Osteocyte (in vitro differentiated cells): Measurements from ENCODE around the gene FGD4. TPM values are rescaled to one million over a fixed set of nuclear protein-coding genes. Genes with fewer than 3 reads are reported as not detected.

Experiments used
- DNase-seq: peaks from one replicate; pipeline ENCODE4 v3.0.0; 2021; ENCODE audit warnings: mixed read lengths; ENCODE audit not compliant: unreplicated experiment; ENCODE audit errors: extremely low spot score
- H3K27ac Mint-ChIP-seq: one replicate; pipeline ENCODE4 v1.8.0; 2021; ENCODE audit warnings: mild to moderate bottlenecking, mixed read lengths; ENCODE audit not compliant: unreplicated experiment
- H3K27me3 Mint-ChIP-seq: one replicate; pipeline ENCODE4 v1.8.0; 2021; ENCODE audit warnings: mixed read lengths; ENCODE audit not compliant: unreplicated experiment
- H3K36me3 Mint-ChIP-seq: one replicate; pipeline ENCODE4 v1.8.0; 2021; ENCODE audit warnings: mixed read lengths; ENCODE audit not compliant: unreplicated experiment
- H3K4me1 Mint-ChIP-seq: one replicate; pipeline ENCODE4 v1.8.0; 2021; ENCODE audit warnings: mixed read lengths; ENCODE audit not compliant: unreplicated experiment
- H3K4me3 Mint-ChIP-seq: one replicate; pipeline ENCODE4 v1.8.0; 2021; ENCODE audit warnings: mild to moderate bottlenecking, moderate library complexity, mixed read lengths; ENCODE audit not compliant: unreplicated experiment
- H3K9me3 Mint-ChIP-seq: one replicate; pipeline ENCODE4 v1.8.0; 2021; ENCODE audit warnings: mixed read lengths; ENCODE audit not compliant: unreplicated experiment
- CTCF ChIP-seq: fragments of 200-600 bp; sonication (generic); IDR thresholded peaks from 2 replicates; pipeline ENCODE4 v1.5.0; 2021; ENCODE audit warnings: antibody characterized with exemption, mild to moderate bottlenecking, moderate library complexity
- total RNA-seq: library from RNA; stranded (reverse); gene quantifications from 2 replicates; pipeline ENCODE4 v1.2.1, GENCODE V29; 2021

FGD4 gene
- total RNA-seq, 1 donor from 2014 or later = 8.0 TPM

- Mint-ChIP-seq H3K9me3 (no peaks in the 10 kb centered on the region), H3K27ac (no peak overlapping the region), H3K4me1 (peaks cover 24% of the 10 kb centered on the region), H3K27me3 (no peaks in the 10 kb centered on the region), H3K36me3 (no peaks in the 10 kb centered on the region), H3K4me3 (no peak overlapping the region)
- no peak for DNase-seq
- no peak for TF ChIP-seq CTCF
Observed at GRCh38 chr12:32451816-32452215, 52.5 kb downstream of the FGD4 start.

DNA sequence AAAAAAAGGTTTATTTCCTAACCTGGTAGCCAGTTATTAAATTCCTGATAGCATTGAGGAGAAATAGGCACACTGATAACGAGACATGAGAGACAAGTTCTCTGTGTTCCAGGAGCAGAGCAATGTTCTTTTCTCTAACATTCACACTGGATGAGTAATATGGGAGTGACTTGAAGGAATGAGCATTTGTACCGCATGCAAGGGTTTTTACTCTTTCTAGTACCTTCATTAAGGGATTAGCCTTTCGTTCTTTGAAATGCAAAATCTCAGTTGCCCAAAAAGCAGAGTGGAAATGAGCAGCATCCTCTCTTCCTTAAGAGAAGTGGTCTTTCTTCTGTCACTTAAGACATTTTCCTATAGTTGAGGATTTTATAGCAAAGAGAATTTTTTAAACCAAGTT lies 54.7 kb downstream of the FGD4 start:
- no peaks in the 10 kb centered on the region for H3K36me3 Mint-ChIP-seq
- H3K9me3 Mint-ChIP-seq = no peaks in the 10 kb centered on the region
- no peak overlapping the region for H3K27ac Mint-ChIP-seq
- no peak overlapping the region for H3K4me3 Mint-ChIP-seq
- no peak for TF ChIP-seq CTCF
- H3K27me3 Mint-ChIP-seq = no peaks in the 10 kb centered on the region
- H3K4me1 Mint-ChIP-seq = peaks cover 36% of the 10 kb centered on the region
- no peak for DNase-seq

DNA sequence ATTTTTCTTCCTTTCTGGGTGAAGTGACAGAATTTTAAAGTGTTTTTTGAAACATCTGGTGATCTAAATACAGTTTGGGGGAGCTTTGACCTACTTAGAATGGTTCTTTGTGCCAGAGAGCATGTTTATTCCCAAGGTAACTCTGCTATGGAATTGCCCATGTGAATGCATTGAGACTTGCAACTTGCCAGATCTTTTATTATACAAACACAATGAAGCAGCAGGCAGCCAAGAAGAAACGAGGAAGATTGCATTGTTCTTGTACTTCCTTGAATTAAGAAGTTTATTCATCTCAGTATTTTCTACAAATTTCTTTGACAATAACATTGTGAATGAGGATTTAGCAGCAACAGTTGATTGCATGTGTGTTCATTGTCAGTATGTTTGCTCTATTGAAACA lies 55.5 kb downstream of the FGD4 start:
- peaks cover 36% of the 10 kb centered on the region for H3K4me1 Mint-ChIP-seq
- H3K9me3 Mint-ChIP-seq = no peaks in the 10 kb centered on the region
- H3K27ac Mint-ChIP-seq = no peak overlapping the region
- no peak for TF ChIP-seq CTCF
- H3K27me3 Mint-ChIP-seq = no peaks in the 10 kb centered on the region
- H3K4me3 Mint-ChIP-seq = no peak overlapping the region
- H3K36me3 Mint-ChIP-seq = no peaks in the 10 kb centered on the region
- DNase-seq = no peak

DNA sequence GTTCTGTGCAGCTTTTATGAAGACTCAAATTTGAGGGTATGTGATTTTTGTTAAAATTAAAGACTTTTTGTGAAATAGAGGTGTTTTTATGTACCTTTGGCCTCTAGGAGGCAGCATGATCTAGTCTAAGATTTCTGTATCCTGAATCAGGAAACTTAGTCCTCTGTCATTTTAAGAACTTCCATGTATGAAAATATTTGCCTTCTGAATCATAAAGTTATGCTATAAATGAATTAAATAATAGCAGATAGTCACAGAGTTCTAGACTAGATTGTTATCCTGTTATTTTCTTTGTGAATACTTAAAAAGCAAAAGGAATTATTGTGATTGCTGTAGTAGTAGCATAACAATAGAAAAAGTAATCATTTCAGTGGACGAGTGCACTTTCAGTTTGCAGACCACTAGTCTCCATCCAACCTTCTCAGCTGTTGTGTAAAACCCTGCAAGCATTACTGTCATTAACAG lies 56.3 kb downstream of the FGD4 start:
- peaks cover 36% of the 10 kb centered on the region for H3K4me1 Mint-ChIP-seq
- no peaks in the 10 kb centered on the region for H3K36me3 Mint-ChIP-seq
- no peaks in the 10 kb centered on the region for H3K27me3 Mint-ChIP-seq
- no peak for DNase-seq
- peak overlapping the region; percentile 68 for H3K4me3 Mint-ChIP-seq
- H3K9me3 Mint-ChIP-seq = no peaks in the 10 kb centered on the region
- peak; percentile 76 for TF ChIP-seq CTCF
- no peak overlapping the region for H3K27ac Mint-ChIP-seq

- Mint-ChIP-seq H3K4me1 (peaks cover 44% of the 10 kb centered on the region), H3K36me3 (no peaks in the 10 kb centered on the region), H3K27ac (no peak overlapping the region)
Observed at GRCh38 chr12:32457251-32458025, 58.1 kb downstream of the FGD4 start.

More at GRCh38 chr12:32457251-32458025, 58.1 kb downstream of the FGD4 start:
- no peak overlapping the region for H3K4me3 Mint-ChIP-seq
- H3K27me3 Mint-ChIP-seq = no peaks in the 10 kb centered on the region
- TF ChIP-seq CTCF = no peak
- no peaks in the 10 kb centered on the region for H3K9me3 Mint-ChIP-seq
- no peak for DNase-seq
